ENCODE data around the gene SMIM14.

DNA sequence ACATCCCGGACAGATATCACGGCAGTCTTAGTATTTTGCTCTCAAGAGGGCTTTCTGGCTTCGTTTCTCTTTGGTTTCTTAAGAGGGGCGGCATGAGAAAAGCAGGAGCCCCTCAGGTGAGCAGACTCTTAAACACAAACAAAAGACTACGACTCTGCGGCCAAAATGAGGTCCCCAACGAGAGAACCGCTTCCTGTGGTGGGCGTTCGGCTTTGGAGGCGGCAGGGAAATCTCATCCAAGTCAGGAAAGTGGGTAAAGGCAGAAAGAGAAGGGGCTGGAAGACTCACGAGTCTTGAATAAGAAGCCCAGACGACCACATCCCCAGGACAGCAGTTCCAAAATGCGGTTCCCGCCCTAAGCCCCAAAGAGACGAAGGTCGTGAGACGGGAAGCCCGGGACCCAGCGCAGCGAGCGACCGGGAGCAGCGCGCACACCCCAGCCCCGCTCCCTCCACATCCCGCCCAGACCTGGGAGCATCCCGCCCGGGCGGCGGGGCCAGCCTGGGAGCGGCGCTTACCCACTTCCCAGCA lies 111.8 kb downstream of the SMIM14 start:
- TF ChIP-seq, protein P1, sequence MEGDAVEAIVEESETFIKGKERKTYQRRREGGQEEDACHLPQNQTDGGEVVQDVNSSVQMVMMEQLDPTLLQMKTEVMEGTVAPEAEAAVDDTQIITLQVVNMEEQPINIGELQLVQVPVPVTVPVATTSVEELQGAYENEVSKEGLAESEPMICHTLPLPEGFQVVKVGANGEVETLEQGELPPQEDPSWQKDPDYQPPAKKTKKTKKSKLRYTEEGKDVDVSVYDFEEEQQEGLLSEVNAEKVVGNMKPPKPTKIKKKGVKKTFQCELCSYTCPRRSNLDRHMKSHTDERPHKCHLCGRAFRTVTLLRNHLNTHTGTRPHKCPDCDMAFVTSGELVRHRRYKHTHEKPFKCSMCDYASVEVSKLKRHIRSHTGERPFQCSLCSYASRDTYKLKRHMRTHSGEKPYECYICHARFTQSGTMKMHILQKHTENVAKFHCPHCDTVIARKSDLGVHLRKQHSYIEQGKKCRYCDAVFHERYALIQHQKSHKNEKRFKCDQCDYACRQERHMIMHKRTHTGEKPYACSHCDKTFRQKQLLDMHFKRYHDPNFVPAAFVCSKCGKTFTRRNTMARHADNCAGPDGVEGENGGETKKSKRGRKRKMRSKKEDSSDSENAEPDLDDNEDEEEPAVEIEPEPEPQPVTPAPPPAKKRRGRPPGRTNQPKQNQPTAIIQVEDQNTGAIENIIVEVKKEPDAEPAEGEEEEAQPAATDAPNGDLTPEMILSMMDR (IDR thresholded peaks at IDR 0.05): no peak
- TF ChIP-seq POLR2A (IDR thresholded peaks at IDR 0.05): no peak
